ENCODE data around the gene UBL4A. TPM values are rescaled to one million over a fixed set of nuclear protein-coding genes. Genes with fewer than 3 reads are reported as not detected.
A peak's percentile ranks its signal among the peaks of the same experiment; 100 is the strongest.

UBL4A gene
- total RNA-seq, 1 donor from 2014 or later: 21.2 TPM

GRCh38 chrX:154530286-154530685, 43.9 kb upstream of the UBL4A start:
- H3K9me3 Mint-ChIP-seq (ENCODE audit: low read depth): no peaks in the 10 kb centered on the region

GRCh38 chrX:154529206-154529612, 42.8 kb upstream of the UBL4A start:
- no peak for DNase-seq (ENCODE audit: low spot score)

More at GRCh38 chrX:154530286-154530685, 43.9 kb upstream of the UBL4A start:
- H3K4me3 Mint-ChIP-seq (ENCODE audit: unreplicated experiment): no peak overlapping the region
- H3K36me3 Mint-ChIP-seq (ENCODE audit: low read depth): peaks cover 6% of the 10 kb centered on the region
- H3K27me3 Mint-ChIP-seq (ENCODE audit: low read depth): no peaks in the 10 kb centered on the region
- peak overlapping the region; percentile 17 for H3K27ac Mint-ChIP-seq (ENCODE audit: unreplicated experiment)
- no peak for DNase-seq (ENCODE audit: low spot score)
- H3K4me1 Mint-ChIP-seq (ENCODE audit: low read depth): peaks cover 26% of the 10 kb centered on the region
- TF ChIP-seq CTCF (IDR thresholded peaks at IDR 0.05): no peak

GRCh38 chrX:154526901-154527675, 40.7 kb upstream of the UBL4A start:
- no peaks in the 10 kb centered on the region for H3K27me3 Mint-ChIP-seq (ENCODE audit: low read depth)
- peaks cover 21% of the 10 kb centered on the region for H3K4me1 Mint-ChIP-seq (ENCODE audit: low read depth)
- peak; percentile 77 for TF ChIP-seq CTCF (IDR thresholded peaks at IDR 0.05)
- H3K36me3 Mint-ChIP-seq (ENCODE audit: low read depth): no peaks in the 10 kb centered on the region
- peak overlapping the region; percentile 80 for H3K27ac Mint-ChIP-seq (ENCODE audit: unreplicated experiment)
- peak overlapping the region; percentile 55 for H3K4me3 Mint-ChIP-seq (ENCODE audit: unreplicated experiment)
- H3K9me3 Mint-ChIP-seq (ENCODE audit: low read depth): no peaks in the 10 kb centered on the region
- DNase-seq (ENCODE audit: low spot score): no peak

More at GRCh38 chrX:154529206-154529612, 42.8 kb upstream of the UBL4A start:
- H3K36me3 Mint-ChIP-seq (ENCODE audit: low read depth): peaks cover 5% of the 10 kb centered on the region
- H3K27me3 Mint-ChIP-seq (ENCODE audit: low read depth): no peaks in the 10 kb centered on the region
- TF ChIP-seq CTCF (IDR thresholded peaks at IDR 0.05): no peak
- no peak overlapping the region for H3K4me3 Mint-ChIP-seq (ENCODE audit: unreplicated experiment)
- peaks cover 21% of the 10 kb centered on the region for H3K4me1 Mint-ChIP-seq (ENCODE audit: low read depth)
- no peak overlapping the region for H3K27ac Mint-ChIP-seq (ENCODE audit: unreplicated experiment)
- H3K9me3 Mint-ChIP-seq (ENCODE audit: low read depth): no peaks in the 10 kb centered on the region

GRCh38 chrX:154525606-154526490, 39.4 kb upstream of the UBL4A start:
- H3K36me3 Mint-ChIP-seq (ENCODE audit: low read depth): no peaks in the 10 kb centered on the region
- no peak for TF ChIP-seq CTCF (IDR thresholded peaks at IDR 0.05)
- no peak overlapping the region for H3K4me3 Mint-ChIP-seq (ENCODE audit: unreplicated experiment)
- H3K9me3 Mint-ChIP-seq (ENCODE audit: low read depth): no peaks in the 10 kb centered on the region
- H3K27ac Mint-ChIP-seq (ENCODE audit: unreplicated experiment): no peak overlapping the region
- no peak for DNase-seq (ENCODE audit: low spot score)
- no peaks in the 10 kb centered on the region for H3K27me3 Mint-ChIP-seq (ENCODE audit: low read depth)
- H3K4me1 Mint-ChIP-seq (ENCODE audit: low read depth): peaks cover 16% of the 10 kb centered on the region

- no peak for DNase-seq (ENCODE audit: low spot score)
- TF ChIP-seq CTCF (IDR thresholded peaks at IDR 0.05): no peak
- peaks cover 2% of the 10 kb centered on the region for H3K9me3 Mint-ChIP-seq (ENCODE audit: low read depth)
- no peaks in the 10 kb centered on the region for H3K36me3 Mint-ChIP-seq (ENCODE audit: low read depth)
- peaks cover 11% of the 10 kb centered on the region for H3K4me1 Mint-ChIP-seq (ENCODE audit: low read depth)
- H3K27me3 Mint-ChIP-seq (ENCODE audit: low read depth): no peaks in the 10 kb centered on the region
- no peak overlapping the region for H3K27ac Mint-ChIP-seq (ENCODE audit: unreplicated experiment)
- H3K4me3 Mint-ChIP-seq (ENCODE audit: unreplicated experiment): no peak overlapping the region
Measured at GRCh38 chrX:154519389-154519788, 33.0 kb upstream of the UBL4A start.

Measured in chondrocyte (in vitro differentiated cells).